HG03280 (cell line): ENCODE data around the gene CARD9.
A peak's percentile ranks its signal among the peaks of the same experiment; 100 is the strongest.

Experiments
- ATAC-seq: cut with Tn5 transposase; IDR thresholded peaks from one replicate; pipeline ENCODE4 v1.9.1; 2021; ENCODE audit warnings: mild to moderate bottlenecking, moderate library complexity; ENCODE audit not compliant: unreplicated experiment

CARD9 gene

GRCh38 chr9:136401173-136401922 is 27.9 kb upstream of the CARD9 start:
- ATAC-seq, result no peak

GRCh38 chr9:136400038-136400834 is 26.8 kb upstream of the CARD9 start, which contains the start of gene SNAPC4:
Gene SNAPC4 (minus strand): TSS chr9:136400170. CDS start chr9:136398428, 1,742 bp downstream.
- peak; percentile 71 for ATAC-seq

- peak; percentile 25 for ATAC-seq
Measured at GRCh38 chr9:136399176-136400037, 25.9 kb upstream of the CARD9 start.

- no peak for ATAC-seq
Measured at GRCh38 chr9:136398286-136398685, 24.8 kb upstream of the CARD9 start.

- ATAC-seq, result no peak
Measured at GRCh38 chr9:136397643-136398042, 24.2 kb upstream of the CARD9 start.

- no peak for ATAC-seq
Measured at GRCh38 chr9:136396219-136396515, 22.7 kb upstream of the CARD9 start.

- ATAC-seq, result no peak
Measured at GRCh38 chr9:136395345-136396218, 22.1 kb upstream of the CARD9 start.

- no peak for ATAC-seq
Measured at GRCh38 chr9:136395020-136395340, 21.5 kb upstream of the CARD9 start.

- ATAC-seq, result no peak
Measured at GRCh38 chr9:136394312-136395019, 21.0 kb upstream of the CARD9 start.

GRCh38 chr9:136393531-136393930 is 20.1 kb upstream of the CARD9 start:
- ATAC-seq, result no peak

- no peak for ATAC-seq
Measured at GRCh38 chr9:136392538-136393449, 19.3 kb upstream of the CARD9 start.

GRCh38 chr9:136391737-136392537 is 18.5 kb upstream of the CARD9 start:
- no peak for ATAC-seq

GRCh38 chr9:136389396-136389795 is 15.9 kb upstream of the CARD9 start:
- no peak for ATAC-seq

- no peak for ATAC-seq
Measured at GRCh38 chr9:136387217-136387616, 13.7 kb upstream of the CARD9 start.

GRCh38 chr9:136386018-136386417 is 12.5 kb upstream of the CARD9 start:
- no peak for ATAC-seq

- no peak for ATAC-seq
Measured at GRCh38 chr9:136385015-136385414, 11.5 kb upstream of the CARD9 start.

GRCh38 chr9:136383436-136383835 is 10.0 kb upstream of the CARD9 start:
- no peak for ATAC-seq

- no peak for ATAC-seq
Measured at GRCh38 chr9:136381966-136382513, 8.6 kb upstream of the CARD9 start.
